HepG2 (cell line): ENCODE results near the gene PABPC1L2B. TPM values are rescaled to one million over a fixed set of nuclear protein-coding genes. Genes with fewer than 3 reads are reported as not detected.
"Not testable (repeated sequence)": the region's sequence is repeated elsewhere in the genome, so short reads cannot be mapped to it uniquely, and the experiment has no call there.

Experiments used
- ATAC-seq: fragments of 200-7000 bp; cut with Tn5 transposase; 3 replicates; pipeline ENCODE4 v1.9.1; 2020; ENCODE audit warnings: mild to moderate bottlenecking, moderate library complexity
- Bru-seq: library from RNA; stranded (reverse); fragments of 400-500 nt; gene quantifications from one replicate; lab custom pipeline; 2021; lab: Mats Ljungman, UMichigan
- BruChase-seq, 2 experiments: library from RNA; stranded (reverse); fragments of 400-500 nt; gene quantifications; one replicate each; lab custom pipeline; 2021; lab: Mats Ljungman, UMichigan
- BruUV-seq: library from RNA; stranded (reverse); fragments of 400-500 nt; replicated peaks from 2 replicates; lab custom pipeline; 2021; lab: Mats Ljungman, UMichigan
- CTCF ChIA-PET: fragments of 300-600 bp; formaldehyde crosslinking; extraction: SDS; loops from one replicate; lab custom pipeline; 2021; ENCODE audit warnings: low total read pairs, inconsistent platforms, low intra/inter-chr PET ratio; lab: Yijun Ruan, JAX
- POLR2A ChIA-PET: fragments of 350-600 bp; sonication (Branson Sonifier 250); formaldehyde crosslinking; loops from one replicate; lab custom pipeline; 2020; ENCODE audit warnings: antibody characterized with exemption, inconsistent platforms; lab: Yijun Ruan, JAX
- DNase-seq: peaks from one replicate; pipeline ENCODE4 v3.0.0-alpha.2; 2015; ENCODE audit warnings: low spot score
- FAIRE-seq: peaks from 3 replicates; lab custom pipeline; 2011; peaks lifted over from hg19 to GRCh38; lab: Jason Lieb, UNC
- H2AFZ ChIP-seq: one replicate; pipeline ENCODE4 v1.6.1; 2011; ENCODE audit warnings: low read length, inconsistent platforms
- H3K27ac ChIP-seq: fragments of 300-600 bp; 3 replicates; pipeline ENCODE4 v1.8.0; 2011; ENCODE audit warnings: mixed run types, mild to moderate bottlenecking, mixed read lengths, low read length, inconsistent platforms; ENCODE audit not compliant: insufficient read depth; ENCODE audit errors: extremely low read length
- H3K27me3 ChIP-seq, 2 experiments: fragments of 200-600 bp in 1 of 2; 2 replicates in 1 of 2; 3 replicates in 1 of 2; pipeline versions ENCODE4 v1.6.0 to v1.8.0; 2011; ENCODE audit warnings: low read length in 2 of 2, mild to moderate bottlenecking in 2 of 2, moderate library complexity in 2 of 2, inconsistent platforms in 1 of 2; ENCODE audit not compliant: insufficient read depth in 2 of 2, control insufficient read depth in 1 of 2
- H3K36me3 ChIP-seq, 2 experiments: fragments of 200-600 bp in 1 of 2; replicated peaks in 1 of 2; 2 replicates in 1 of 2; 3 replicates in 1 of 2; pipeline versions ENCODE4 v1.5.1 to v1.8.0; 2011; ENCODE audit warnings: low read length in 2 of 2, inconsistent platforms in 1 of 2; ENCODE audit not compliant: insufficient read depth in 2 of 2, control insufficient read depth in 1 of 2
- H3K4me1 ChIP-seq: 2 replicates; pipeline ENCODE4 v1.5.1; 2012; ENCODE audit warnings: low read length, inconsistent platforms; ENCODE audit not compliant: insufficient read depth
- H3K4me2 ChIP-seq: 2 replicates; pipeline ENCODE4 v1.6.0; 2011; ENCODE audit warnings: low read depth, low read length, inconsistent platforms
- H3K4me3 ChIP-seq, 3 experiments: fragments of 200-600 bp in 1 of 3; sonication (generic), shearing (Covaris generic) in 1 of 3; replicated peaks in 1 of 3; 2 replicates each; pipeline ENCODE4 v1.5.1; 2011 to 2016; ENCODE audit warnings: low read length in 3 of 3, inconsistent platforms in 2 of 3, low read depth in 2 of 3, mild to moderate bottlenecking in 2 of 3, control low read depth in 1 of 3, mixed read lengths in 1 of 3; ENCODE audit not compliant: insufficient read depth in 1 of 3
- H3K79me2 ChIP-seq: one replicate; pipeline ENCODE4 v1.6.1; 2011; ENCODE audit warnings: low read length, inconsistent platforms; ENCODE audit not compliant: insufficient read depth
- H3K9ac ChIP-seq: 2 replicates; pipeline ENCODE4 v1.6.0; 2011; ENCODE audit warnings: mild to moderate bottlenecking, low read depth, low read length, inconsistent platforms; ENCODE audit not compliant: insufficient read depth
- H3K9me3 ChIP-seq: 2 replicates; pipeline ENCODE4 v1.5.1; 2012; ENCODE audit warnings: mild to moderate bottlenecking, low read length
- H4K20me1 ChIP-seq: 2 replicates; pipeline ENCODE4 v1.6.0; 2011; ENCODE audit warnings: inconsistent platforms, mild to moderate bottlenecking, low read length, moderate library complexity; ENCODE audit not compliant: insufficient read depth
- WGBS: methylation state at CpG from one replicate; pipeline ENCODE4 v1.1.6; 2017; ENCODE audit warnings: low lambda C conversion rate; 5-methylcytosine and 5-hydroxymethylcytosine counted together
- in situ Hi-C: cut with HindIII; loops from 2 replicates; pipeline ENCODE4 v1.10.0; 2017; ENCODE audit warnings: low pct_unique_long_range_greater_than_20kb; ENCODE audit not compliant: extremely low pct_ligation_motif_present
- intact Hi-C: fragments of 100-400 bp; cut with micrococcal nuclease; formaldehyde crosslinking; loops from one replicate; pipeline ENCODE4 v1.10.0; 2022; ENCODE audit not compliant: unreplicated experiment
- long read RNA-seq, 2 experiments: library from RNA in 1 of 2; library from polyadenylated mRNA in 1 of 2; stranded (forward) in 1 of 2; unstranded in 1 of 2; transcript quantifications; one replicate each; pipeline ENCODE4 v2.0.0, GENCODE V29; 2019 to 2022
- polyA minus RNA-seq, 3 experiments: library from RNA; depleted of rRNA, polyadenylated mRNA; stranded (reverse); fragments of >200 nt; gene quantifications; 2 replicates each; pipeline ENCODE4 v1.2.3, GENCODE V29; 2011; ENCODE audit warnings: low replicate concordance in 1 of 3
- polyA plus RNA-seq, 8 experiments: library from polyadenylated mRNA; depleted of rRNA in 3 of 8; stranded (reverse) in 7 of 8; unstranded in 1 of 8; fragments of >200 nt; fragmentation: Illumina TruSeq in 4 of 8; extraction: Trizol in 4 of 8; gene quantifications; 2 replicates each; pipeline versions ENCODE4 v1.2.1 to v1.2.3, GENCODE V29; 2011 to 2016; ENCODE audit warnings: low read depth in 4 of 8, missing spikeins in 1 of 8, mixed read lengths in 1 of 8; ENCODE audit not compliant: insufficient read depth in 1 of 8
- total RNA-seq, 5 experiments: library from RNA; depleted of rRNA; stranded (reverse); fragments of >200 nt; fragmentation: Illumina TruSeq; extraction: Trizol; gene quantifications; 2 replicates each; pipeline ENCODE4 v1.2.3, GENCODE V29; 2016; ENCODE audit warnings: low read depth in 1 of 5

The PABPC1L2B gene
- not detected in 2 replicates for total RNA-seq (2016; rRNA removed; fragmentation: Illumina TruSeq; extraction: Trizol)
- total RNA-seq (2016; cell fraction: cytosol; rRNA removed; fragmentation: Illumina TruSeq; extraction: Trizol; ENCODE audit: low read depth), result not detected in 2 replicates
- not detected in 2 replicates for total RNA-seq (2016; cell fraction: insoluble cytoplasmic fraction; rRNA removed; fragmentation: Illumina TruSeq; extraction: Trizol)
- not detected in 2 replicates for total RNA-seq (2016; cell fraction: membrane; rRNA removed; fragmentation: Illumina TruSeq; extraction: Trizol)
- total RNA-seq (2016; cell fraction: nucleus; rRNA removed; fragmentation: Illumina TruSeq; extraction: Trizol), result not detected in 2 replicates
- polyA plus RNA-seq (2011; rRNA removed), result not detected in 2 replicates
- polyA plus RNA-seq (2011; cell fraction: cytosol; rRNA removed), result not detected in 2 replicates
- polyA plus RNA-seq (2011; cell fraction: nucleus; rRNA removed), result not detected in 2 replicates
- polyA plus RNA-seq (2012), result not detected in 2 replicates
- polyA plus RNA-seq (2016; cell fraction: cytosol; fragmentation: Illumina TruSeq; extraction: Trizol; ENCODE audit: low read depth), result not detected in 2 replicates
- polyA plus RNA-seq (2016; cell fraction: insoluble cytoplasmic fraction; fragmentation: Illumina TruSeq; extraction: Trizol; ENCODE audit: low read depth), result not detected in 2 replicates
- polyA plus RNA-seq (2016; cell fraction: membrane; fragmentation: Illumina TruSeq; extraction: Trizol; ENCODE audit: low read depth), result not detected in 2 replicates
- polyA plus RNA-seq (2016; cell fraction: nucleus; fragmentation: Illumina TruSeq; extraction: Trizol; ENCODE audit: insufficient read depth, low read depth), result not detected in 2 replicates
- not detected in 2 replicates for polyA minus RNA-seq (2011; rRNA and poly(A)+ RNA removed; ENCODE audit: low replicate concordance)
- polyA minus RNA-seq (2011; cell fraction: cytosol; rRNA and poly(A)+ RNA removed), result not detected in 2 replicates
- not detected in 2 replicates for polyA minus RNA-seq (2011; cell fraction: nucleus; rRNA and poly(A)+ RNA removed)
- not detected for Bru-seq, nascent RNA
- BruChase-seq, experiment 1, labeled RNA remaining after a 6-hour chase, result not detected
- not detected for BruChase-seq, experiment 2, labeled RNA remaining after a 2-hour chase
- long read RNA-seq, experiment 1, result 0 reads
- long read RNA-seq, experiment 2, result 0 reads

- FAIRE-seq, H2AFZ ChIP-seq, intact Hi-C loops, DNase-seq, H3K4me2 ChIP-seq, H3K36me3 ChIP-seq, CTCF ChIA-PET, POLR2A ChIA-PET, H4K20me1 ChIP-seq, H3K79me2 ChIP-seq, H3K27me3 ChIP-seq, H3K4me1 ChIP-seq, ATAC-seq, in situ Hi-C loops, H3K4me3 ChIP-seq, H3K9ac ChIP-seq, BruUV-seq, H3K9me3 ChIP-seq, H3K27ac ChIP-seq: not testable (repeated sequence)
- no CpG with 5 or more reads among the region's 44 CpGs for WGBS
These were observed at the start of gene PABPC1L2B for GRCh38 chrX:73002733-73003132. Gene PABPC1L2B, plus strand, starts transcription at chrX:73002939. Its CDS starts 704 bp downstream, at chrX:73003643.

DNA sequence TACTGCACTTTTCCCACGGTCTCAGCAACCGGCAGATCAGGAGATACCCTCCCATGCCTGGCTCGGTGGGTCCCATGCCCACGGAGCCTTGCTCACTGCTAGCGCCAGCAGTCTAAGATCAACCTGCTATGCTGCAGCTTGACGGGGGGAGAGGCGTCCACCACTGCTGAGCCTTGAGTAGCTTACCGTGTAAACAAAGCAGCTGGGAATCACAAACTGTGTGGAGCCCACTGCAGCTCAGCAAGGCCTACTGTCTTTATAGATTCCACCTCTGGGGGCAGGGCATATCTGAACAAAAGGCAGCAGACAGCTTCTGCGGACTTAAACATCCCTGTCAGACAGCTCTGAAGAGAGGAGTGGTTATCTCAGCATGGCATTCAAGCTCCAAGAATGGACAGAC, 42.8 kb upstream of the PABPC1L2B start:
- intact Hi-C loops, H3K27me3 ChIP-seq, H3K9me3 ChIP-seq, H3K4me3 ChIP-seq, H3K4me2 ChIP-seq, CTCF ChIA-PET, FAIRE-seq, H4K20me1 ChIP-seq, H3K4me1 ChIP-seq, BruUV-seq, H3K27ac ChIP-seq, H3K79me2 ChIP-seq, H3K9ac ChIP-seq, H2AFZ ChIP-seq, DNase-seq, in situ Hi-C loops, POLR2A ChIA-PET, H3K36me3 ChIP-seq: not testable (repeated sequence)
- peak; percentile 68 for ATAC-seq
- no CpG with 5 or more reads among the region's 9 CpGs for WGBS

DNA sequence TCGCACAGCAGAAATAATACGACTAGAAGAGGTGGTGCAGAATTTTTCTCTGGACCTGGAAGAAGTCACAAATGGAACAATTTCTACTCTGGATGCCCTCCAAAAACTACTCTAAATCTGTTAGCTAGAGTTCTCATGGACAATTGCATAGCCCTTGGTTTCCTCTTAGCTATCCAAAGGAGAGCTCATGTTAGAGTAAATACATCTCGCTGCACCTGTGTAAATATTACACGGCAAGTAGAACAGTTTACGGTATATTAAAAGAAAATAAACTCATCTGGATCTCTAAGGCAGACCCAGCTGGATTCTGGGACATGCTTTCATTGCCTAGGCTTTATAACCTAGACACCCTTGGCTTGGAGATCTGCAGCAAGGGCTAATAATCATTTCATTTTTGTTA, 30.9 kb upstream of the PABPC1L2B start:
- not testable (repeated sequence) for DNase-seq

DNA sequence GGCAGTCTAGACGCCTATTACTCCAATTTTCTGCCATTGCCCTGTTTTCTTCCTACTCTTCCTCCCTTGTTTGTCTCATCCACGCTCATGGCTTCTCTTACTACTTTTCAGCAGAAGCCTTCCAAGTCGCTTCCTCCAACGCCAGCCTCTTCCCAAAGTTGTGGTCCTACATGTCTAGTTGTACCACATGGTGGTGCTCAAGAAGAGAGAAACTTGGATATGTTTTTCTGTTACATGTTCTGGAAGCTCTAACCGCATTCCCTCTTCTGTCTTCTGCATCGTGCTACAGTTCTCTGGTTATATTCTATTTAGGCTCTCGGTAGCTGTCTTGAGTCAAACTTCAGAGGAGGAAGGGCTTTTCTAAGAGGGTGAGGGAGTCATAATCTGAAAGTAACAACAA, 27.9 kb upstream of the PABPC1L2B start:
- ATAC-seq, FAIRE-seq, in situ Hi-C loops, H3K27ac ChIP-seq, DNase-seq, H3K79me2 ChIP-seq, POLR2A ChIA-PET, H3K4me1 ChIP-seq, BruUV-seq, H3K36me3 ChIP-seq, intact Hi-C loops, H4K20me1 ChIP-seq, H3K9ac ChIP-seq, H2AFZ ChIP-seq, CTCF ChIA-PET, H3K4me3 ChIP-seq, H3K27me3 ChIP-seq, H3K4me2 ChIP-seq, H3K9me3 ChIP-seq: not testable (repeated sequence)
- WGBS, result no CpG with 5 or more reads among the region's 7 CpGs

More for the DNA sequence above, 30.9 kb upstream of the PABPC1L2B start:
- H2AFZ ChIP-seq, H3K27ac ChIP-seq, H3K9ac ChIP-seq, H3K79me2 ChIP-seq, BruUV-seq, H3K9me3 ChIP-seq, H3K4me1 ChIP-seq, in situ Hi-C loops, H3K4me3 ChIP-seq, ATAC-seq, H3K4me2 ChIP-seq, POLR2A ChIA-PET, H3K36me3 ChIP-seq, CTCF ChIA-PET, H3K27me3 ChIP-seq, intact Hi-C loops, FAIRE-seq, H4K20me1 ChIP-seq: not testable (repeated sequence)
- WGBS, result no CpG with 5 or more reads among the region's 5 CpGs
